Measurements from ENCODE around the gene OSBPL6. TPM values are rescaled to one million over a fixed set of nuclear protein-coding genes. Genes with fewer than 3 reads are reported as not detected.
"Not testable (repeated sequence)": the region's sequence is repeated elsewhere in the genome, so short reads cannot be mapped to it uniquely, and the experiment has no call there.

OSBPL6 gene
- total RNA-seq, result 0.61 and 0.70 TPM in 2 replicates

GRCh38 chr2:178193823-178194599, at the start of gene OSBPL6:
TSS of gene OSBPL6 (plus strand) at chr2:178194512. CDS start at chr2:178306185, 111,673 bp downstream.
- intact Hi-C loops (cut with micrococcal nuclease), result loop anchor here (1.0 to 10.0 kb wide), 4 partner anchors 81 to 579 kb away; partner anchors contain the start of gene RBM45

DNA sequence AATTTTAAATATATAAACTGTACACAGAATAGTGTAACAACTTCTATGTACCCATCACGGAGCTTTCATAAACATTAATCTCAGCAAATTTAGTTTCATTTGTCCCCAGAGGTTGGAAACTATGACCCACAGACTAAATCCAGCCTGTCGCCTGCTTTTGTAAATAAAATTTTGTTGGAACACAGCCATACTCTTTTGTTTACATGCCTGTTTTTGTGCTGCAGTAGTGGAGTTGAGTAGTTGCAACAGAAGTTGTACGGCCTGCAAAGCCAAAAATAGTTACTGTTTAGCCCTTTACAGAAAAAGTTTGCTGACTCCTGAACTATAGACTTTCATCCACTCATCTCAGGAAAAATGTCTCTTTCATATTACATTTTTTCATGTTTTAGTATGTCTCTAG, 42.3 kb upstream of the OSBPL6 start:
- intact Hi-C loops (cut with micrococcal nuclease), result no loop called here

- intact Hi-C loops (cut with micrococcal nuclease), result no loop called here
These were observed 41.8 kb upstream of the OSBPL6 start for GRCh38 chr2:178152542-178152941.

GRCh38 chr2:178152977-178153376, 41.3 kb upstream of the OSBPL6 start:
- intact Hi-C loops (cut with micrococcal nuclease), result no loop called here

DNA sequence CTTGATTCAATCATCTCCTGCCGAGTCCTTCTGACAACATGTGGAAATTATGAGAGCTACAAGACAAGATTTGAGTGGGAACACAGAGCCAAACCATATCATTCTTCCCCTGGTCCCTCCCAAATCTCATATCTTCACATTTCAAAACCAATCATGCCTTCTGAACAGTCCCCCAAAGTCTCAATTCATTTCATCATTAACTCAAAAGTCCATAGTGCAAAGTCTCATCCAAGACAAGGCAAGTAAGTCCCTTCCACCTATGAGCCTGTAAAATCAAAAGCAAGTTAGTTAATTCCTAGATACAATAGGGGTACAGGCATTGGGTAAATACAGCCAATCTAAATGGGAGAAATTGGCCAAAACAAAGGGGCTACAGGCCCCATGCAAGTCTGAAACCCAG, 40.4 kb upstream of the OSBPL6 start:
- intact Hi-C loops (cut with micrococcal nuclease), result not testable (repeated sequence)

- intact Hi-C loops (cut with micrococcal nuclease), result no loop called here
These were observed 38.8 kb upstream of the OSBPL6 start for GRCh38 chr2:178155524-178155923.

- intact Hi-C loops (cut with micrococcal nuclease), result no loop called here
These were observed 36.7 kb upstream of the OSBPL6 start for GRCh38 chr2:178157574-178157973.

DNA sequence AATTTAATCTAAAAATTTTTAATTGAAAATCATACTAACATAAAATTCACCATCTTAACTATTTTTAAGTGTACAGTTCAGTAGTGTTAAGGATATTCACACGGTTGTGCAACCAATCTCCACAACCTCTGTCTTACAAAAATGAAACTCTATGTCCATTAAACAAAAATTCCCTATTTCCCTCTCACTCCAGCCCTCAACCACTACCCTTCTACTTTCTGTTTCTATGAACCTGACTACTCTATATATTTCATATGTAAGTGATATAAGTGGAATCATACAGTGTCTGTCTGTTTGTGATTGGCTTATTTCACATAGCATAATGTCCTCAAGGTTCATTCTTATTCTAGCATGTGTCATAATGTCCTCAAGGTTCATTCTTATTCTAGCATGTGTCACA, 34.3 kb upstream of the OSBPL6 start:
- intact Hi-C loops (cut with micrococcal nuclease), result no loop called here

DNA sequence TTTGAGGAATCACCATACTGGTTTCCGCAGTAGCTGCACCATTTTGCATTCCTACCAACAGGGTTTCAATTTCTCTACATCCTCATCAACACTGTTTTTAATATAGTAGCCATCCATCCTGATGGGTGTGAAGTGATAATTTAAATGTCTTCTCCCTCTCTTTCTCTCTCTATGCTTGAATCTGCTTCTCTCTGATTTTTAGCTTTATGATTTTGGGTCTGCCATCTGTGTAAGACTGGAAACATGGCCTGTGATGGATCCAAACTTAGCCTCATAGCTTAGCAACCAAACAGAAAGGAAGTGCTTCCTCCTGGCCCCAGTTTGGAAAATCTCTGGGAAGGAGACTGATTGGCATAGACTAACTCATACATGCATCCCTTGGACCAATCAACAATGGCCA, 33.7 kb upstream of the OSBPL6 start:
- intact Hi-C loops (cut with micrococcal nuclease), result no loop called here

DNA sequence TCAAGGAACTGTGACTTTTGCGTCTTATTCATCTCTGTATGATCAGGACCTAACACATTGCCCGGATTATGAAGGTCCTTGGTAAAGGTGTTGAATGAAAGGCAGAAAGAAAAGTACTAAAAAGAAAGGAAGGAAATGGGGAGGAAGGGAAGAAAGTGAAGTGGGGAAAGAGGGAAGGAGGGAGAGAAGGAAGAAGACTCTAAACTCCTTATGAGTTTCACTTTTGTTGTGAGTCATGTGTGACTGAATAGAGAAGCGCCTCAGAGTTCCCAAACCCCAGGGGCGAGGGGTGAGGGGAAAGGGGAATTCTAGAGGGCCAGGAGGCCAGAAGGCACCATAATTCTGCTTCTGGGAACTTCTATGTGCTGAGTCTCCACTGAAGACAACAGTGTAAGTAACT, 30.9 kb upstream of the OSBPL6 start:
- intact Hi-C loops (cut with micrococcal nuclease), result no loop called here

GRCh38 chr2:178163911-178164310, 30.4 kb upstream of the OSBPL6 start:
- intact Hi-C loops (cut with micrococcal nuclease), result no loop called here

GRCh38 chr2:178173657-178174056, 20.7 kb upstream of the OSBPL6 start:
- intact Hi-C loops (cut with micrococcal nuclease), result no loop called here

- intact Hi-C loops (cut with micrococcal nuclease), result no loop called here
These were observed 17.1 kb upstream of the OSBPL6 start for GRCh38 chr2:178177066-178177679.

- intact Hi-C loops (cut with micrococcal nuclease), result not testable (repeated sequence)
These were observed 13.7 kb upstream of the OSBPL6 start for GRCh38 chr2:178180648-178181047.

- intact Hi-C loops (cut with micrococcal nuclease), result no loop called here
These were observed 6.5 kb upstream of the OSBPL6 start for GRCh38 chr2:178187861-178188260.

GRCh38 chr2:178188466-178188865, 5.8 kb upstream of the OSBPL6 start:
- intact Hi-C loops (cut with micrococcal nuclease), result no loop called here

- intact Hi-C loops (cut with micrococcal nuclease), result loop anchor here (10.0 kb wide), 1 partner anchor 576 kb away; a partner anchor contains a TSS
These were observed 3.3 kb upstream of the OSBPL6 start for GRCh38 chr2:178191004-178191508.

- intact Hi-C loops (cut with micrococcal nuclease), result loop anchor here (10.0 kb wide), 1 partner anchor 577 kb away; a partner anchor contains a TSS
These were observed 2.8 kb upstream of the OSBPL6 start for GRCh38 chr2:178191511-178191910.

DNA sequence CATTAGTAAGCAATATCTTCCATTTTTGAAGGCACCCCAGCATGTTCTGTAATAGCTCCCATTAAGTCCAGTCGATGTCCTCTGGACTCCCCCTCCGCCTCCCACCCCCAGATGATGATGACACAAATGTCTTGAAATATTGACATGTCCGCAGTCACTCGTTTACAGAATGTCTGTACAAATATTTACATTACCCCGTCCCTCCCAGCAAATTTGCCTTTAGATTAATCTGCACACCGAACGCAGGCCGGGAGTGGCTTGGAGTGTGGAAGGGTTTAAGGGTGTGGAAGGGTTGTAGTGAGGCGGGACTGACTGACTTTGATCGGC, 853 bp upstream of the OSBPL6 start:
- intact Hi-C loops (cut with micrococcal nuclease), result loop anchor here (10.0 kb wide), 1 partner anchor 579 kb away; a partner anchor contains a TSS

DNA sequence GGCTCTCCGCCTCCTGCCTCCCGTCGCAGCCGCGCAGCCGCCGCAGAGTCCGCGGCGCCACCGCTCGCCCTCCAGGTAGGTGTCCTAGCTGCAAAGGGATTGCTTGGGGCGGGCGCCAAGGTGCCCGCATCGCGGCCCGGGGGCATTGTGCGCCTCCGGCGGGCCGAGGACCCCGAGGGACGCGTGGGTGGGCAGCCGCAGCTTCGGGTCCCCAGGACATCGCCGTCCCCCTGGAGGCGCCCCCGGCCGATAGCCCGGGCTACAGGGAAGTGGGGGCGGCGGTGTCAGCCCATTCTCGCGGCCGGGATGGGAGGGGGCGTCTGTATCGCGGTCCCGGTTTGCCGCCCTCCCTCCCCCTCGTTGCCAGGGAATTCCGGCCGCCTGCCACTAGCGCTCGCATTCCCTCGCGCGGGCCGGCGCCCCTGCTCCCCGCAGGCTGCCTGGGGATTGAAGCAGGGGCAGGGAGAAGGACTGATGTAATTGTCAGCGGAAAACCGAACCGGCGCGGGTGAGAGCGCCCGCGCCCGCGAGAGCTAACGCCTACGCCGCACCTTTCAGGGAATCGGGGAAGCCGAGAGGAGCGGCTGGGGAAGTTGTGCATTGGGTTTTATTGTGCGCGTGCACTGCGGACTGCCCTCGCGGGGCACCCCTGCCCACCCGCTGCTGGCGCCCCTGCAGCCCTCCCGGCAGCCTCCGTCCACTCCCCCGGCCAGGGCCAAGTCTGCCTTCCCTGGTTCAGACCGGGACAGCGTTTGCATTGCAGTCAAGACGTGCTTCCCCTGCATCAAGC, 483 bp downstream of the OSBPL6 start:
- intact Hi-C loops (cut with micrococcal nuclease), result loop anchor here (1.0 to 10.0 kb wide), 4 partner anchors 82 to 580 kb away; partner anchors contain the start of gene RBM45

GRCh38 chr2:178195390-178196166, 1.3 kb downstream of the OSBPL6 start:
- intact Hi-C loops (cut with micrococcal nuclease), result loop anchor here (2.0 to 10.0 kb wide), 3 partner anchors 83 to 581 kb away; partner anchors contain the start of gene RBM45
